Measurements from ENCODE around the gene MAVS.

The MAVS gene

DNA sequence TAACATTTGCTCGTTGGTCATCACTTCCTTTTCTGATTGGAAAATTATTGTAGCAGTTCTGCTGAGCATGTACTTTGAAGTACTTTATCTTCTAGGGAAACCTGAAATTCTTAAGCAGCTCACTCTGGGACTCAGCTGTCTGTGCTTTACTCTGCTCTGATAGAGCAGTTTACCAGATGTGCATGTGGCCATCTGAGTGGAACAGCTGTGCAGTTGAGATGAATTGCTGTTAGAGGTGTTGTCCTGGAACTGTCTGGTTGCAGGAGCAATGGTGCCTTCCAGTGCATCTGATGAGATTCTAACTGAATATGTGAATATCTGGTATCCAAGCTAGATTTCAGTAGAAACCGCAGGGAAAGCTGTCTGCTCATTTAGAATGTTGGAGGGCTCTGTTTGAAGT is 69.7 kb downstream of the MAVS start:
- no peak for DNase-seq

DNA sequence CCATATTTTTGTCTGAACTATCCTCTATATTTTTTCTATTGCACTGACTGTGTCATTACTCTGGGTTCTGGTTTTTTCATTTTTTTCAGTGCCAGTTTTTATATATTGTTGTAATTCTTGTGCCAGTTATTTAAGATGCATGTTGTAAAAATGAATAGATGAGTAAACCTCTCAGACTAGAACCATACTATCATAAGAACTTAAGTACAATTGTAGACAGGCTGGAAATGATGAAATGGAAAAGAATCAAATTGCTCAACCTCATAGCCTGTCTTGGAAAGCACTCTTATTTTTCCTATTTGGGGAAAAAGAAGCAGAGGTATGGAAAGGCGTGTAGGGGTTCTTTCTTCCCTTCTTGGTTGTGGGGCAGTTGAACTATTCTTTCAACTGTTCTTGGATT is 72.7 kb downstream of the MAVS start:
- DNase-seq, result no peak

GRCh38 chr20:3922223-3922982 is 75.8 kb downstream of the MAVS start:
- no peak for DNase-seq

GRCh38 chr20:3922983-3923339 is 76.3 kb downstream of the MAVS start:
- DNase-seq, result no peak

GRCh38 chr20:3923818-3924217 is 77.2 kb downstream of the MAVS start:
- peak; percentile 37 for DNase-seq

- peak; percentile 69 for DNase-seq
These were observed 77.9 kb downstream of the MAVS start for GRCh38 chr20:3924304-3925112.

GRCh38 chr20:3925113-3925695 is 78.6 kb downstream of the MAVS start:
- DNase-seq, result no peak

All from MV-4-11 (cell line).